HPDE6-E6E7 (cell line): ENCODE measurements around the gene EPS8L2.

Experiments used
- DNase-seq: peaks from one replicate; pipeline ENCODE4 v3.0.0; 2011; ENCODE audit warnings: missing footprints; ENCODE audit errors: extremely low spot score

EPS8L2 gene

DNA sequence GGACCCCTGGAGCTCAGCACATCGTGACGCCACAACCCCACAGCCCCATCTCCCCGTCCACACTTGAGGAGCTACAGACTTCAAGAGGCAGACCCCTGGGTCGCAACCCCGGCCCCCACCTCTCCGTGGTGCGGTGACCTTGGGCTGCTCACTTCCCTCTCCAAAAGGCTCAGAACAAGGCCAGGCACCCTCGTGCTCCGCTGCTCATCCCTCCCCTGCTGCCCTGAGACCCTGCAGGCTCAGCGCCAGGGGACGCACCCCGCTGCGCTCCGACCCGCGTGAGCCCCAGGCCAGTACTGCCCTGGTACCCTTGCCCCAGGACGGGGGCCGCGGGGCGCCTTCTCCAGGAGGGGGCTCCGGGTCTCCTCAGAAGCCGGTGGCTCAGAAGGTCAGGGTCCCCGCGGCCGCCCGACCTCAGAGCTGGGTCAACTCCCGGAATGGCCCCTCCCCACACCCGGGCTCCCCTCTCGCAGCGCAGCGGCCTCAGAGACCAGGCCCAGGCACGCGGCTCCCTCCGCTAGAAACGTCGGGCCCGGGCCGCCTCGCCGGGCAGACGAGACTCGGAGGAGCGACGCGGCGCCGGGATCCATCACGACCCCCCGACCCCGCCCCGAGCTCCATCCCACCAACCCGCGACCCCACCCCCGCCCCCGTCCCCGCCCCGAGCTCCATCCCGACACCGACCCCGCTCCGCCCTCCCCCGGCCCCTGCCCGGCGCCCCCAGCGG, 70.7 kb downstream of the EPS8L2 start:
- no peak for DNase-seq
